PC-3 (cell line): ENCODE data around the gene SLC2A2. TPM values are rescaled to one million over a fixed set of nuclear protein-coding genes. Genes with fewer than 3 reads are reported as not detected.

ENCODE experiments used
- ATAC-seq: fragments of 200-7000 bp; cut with Tn5 transposase; 2 replicates; pipeline ENCODE4 v1.9.1; 2020; ENCODE audit warnings: mild to moderate bottlenecking, moderate library complexity
- BruUV-seq: library from RNA; stranded (reverse); fragments of 400-500 nt; replicated peaks from 2 replicates; lab custom pipeline; 2021; lab: Mats Ljungman, UMichigan
- CTCF ChIA-PET: fragments of 300-600 bp; sonication (Branson Sonifier 250); formaldehyde crosslinking; loops from one replicate; lab custom pipeline; 2022; ENCODE audit warnings: antibody characterized with exemption; lab: Charles Lee
- POLR2A ChIA-PET: fragments of 300-600 bp; sonication (Branson Sonifier 250); formaldehyde crosslinking; loops from one replicate; lab custom pipeline; 2022; ENCODE audit warnings: antibody characterized with exemption; ENCODE audit not compliant: unreplicated experiment; lab: Charles Lee
- DNase-seq: peaks from one replicate; pipeline ENCODE4 v3.0.0-alpha.2; 2015
- H2AFZ ChIP-seq: fragments of 300-600 bp; sonication (generic); 2 replicates; pipeline ENCODE4 v1.6.0; 2016; ENCODE audit warnings: antibody characterized with exemption, low read length
- H3F3A ChIP-seq: fragments of 300-600 bp; sonication (generic); one replicate; pipeline ENCODE4 v1.6.0; 2017; ENCODE audit warnings: antibody characterized with exemption, low read length, control low read depth, mild to moderate bottlenecking; ENCODE audit not compliant: unreplicated experiment
- H3K27ac ChIP-seq: fragments of 300-600 bp; sonication (generic); 2 replicates; pipeline ENCODE4 v1.5.1; 2016; ENCODE audit warnings: mild to moderate bottlenecking, low read length
- H3K27me3 ChIP-seq: fragments of 300-600 bp; sonication (generic); 2 replicates; pipeline ENCODE4 v1.6.1; 2016; ENCODE audit warnings: low read length, mixed read lengths
- H3K36me3 ChIP-seq: fragments of 300-600 bp; sonication (generic); 2 replicates; pipeline ENCODE4 v1.6.1; 2016; ENCODE audit warnings: low read depth, mixed run types, low read length, mixed read lengths
- H3K4me1 ChIP-seq: fragments of 300-600 bp; sonication (generic); 2 replicates; pipeline ENCODE4 v1.5.1; 2016; ENCODE audit warnings: low read length; ENCODE audit not compliant: insufficient read depth
- H3K4me2 ChIP-seq: fragments of 300-600 bp; sonication (generic); 2 replicates; pipeline ENCODE4 v1.6.0; 2016; ENCODE audit warnings: low read length
- H3K4me3 ChIP-seq: fragments of 300-600 bp; sonication (generic); 2 replicates; pipeline ENCODE4 v1.5.1; 2016; ENCODE audit warnings: mild to moderate bottlenecking, low read length, mixed read lengths
- H3K79me2 ChIP-seq: fragments of 300-600 bp; sonication (generic); 2 replicates; pipeline ENCODE4 v1.6.1; 2017; ENCODE audit warnings: low read length, mixed read lengths
- H3K9ac ChIP-seq: fragments of 300-600 bp; sonication (generic); 2 replicates; pipeline ENCODE4 v1.6.0; 2016; ENCODE audit warnings: mild to moderate bottlenecking, low read length
- H3K9me2 ChIP-seq: fragments of 300-600 bp; sonication (generic); replicated peaks from 2 replicates; pipeline ENCODE4 v1.6.1; 2016; ENCODE audit warnings: mixed run types, low read length, mixed read lengths
- H3K9me3 ChIP-seq: fragments of 300-600 bp; sonication (generic); 2 replicates; pipeline ENCODE4 v1.6.1; 2016; ENCODE audit warnings: low read length, mixed read lengths
- H4K20me1 ChIP-seq: fragments of 300-600 bp; sonication (generic); 2 replicates; pipeline ENCODE4 v1.6.1; 2016; ENCODE audit warnings: low read length, mixed read lengths
- CTCF ChIP-seq: fragments of 300-600 bp; sonication (generic); conservative IDR thresholded peaks from 2 replicates; pipeline ENCODE4 v1.5.1; 2017; ENCODE audit warnings: antibody characterized with exemption, low read depth, mild to moderate bottlenecking, low read length
- EZH2 ChIP-seq: fragments of 300-600 bp; sonication (generic); IDR thresholded peaks from one replicate; pipeline ENCODE4 v1.6.1; 2017; ENCODE audit warnings: antibody characterized with exemption, mild to moderate bottlenecking, low read length; ENCODE audit not compliant: unreplicated experiment
- EZH2phosphoT487 ChIP-seq: fragments of 300-600 bp; sonication (generic); IDR thresholded peaks from 2 replicates; pipeline ENCODE4 v1.6.1; 2018; ENCODE audit warnings: mild to moderate bottlenecking, antibody characterized with exemption, low read length, borderline replicate concordance
- intact Hi-C: fragments of 100-400 bp; cut with micrococcal nuclease; formaldehyde crosslinking; loops from 2 replicates; pipeline ENCODE4 v1.9.0; 2023
- total RNA-seq: library from RNA; depleted of rRNA; stranded (reverse); fragments of >200 nt; gene quantifications from 2 replicates; pipeline ENCODE4 v1.2.3, GENCODE V29; 2014

SLC2A2 gene
- total RNA-seq, 1 experiment from 2014 or later = not detected

GRCh38 chr3:170989100-170989648 is 37.3 kb downstream of the SLC2A2 start:
- Histone ChIP-seq H2AFZ (no peak overlapping the region), H3K4me2 (no peak overlapping the region), H3F3A (no peaks in the 10 kb centered on the region), H3K9me2 (no peaks in the 10 kb centered on the region), H3K27ac (no peak overlapping the region), H3K4me3 (no peak overlapping the region), H3K9me3 (no peaks in the 10 kb centered on the region), H3K9ac (no peak overlapping the region), H3K4me1 (no peaks in the 10 kb centered on the region), H3K36me3 (no peaks in the 10 kb centered on the region), H3K79me2 (no peaks in the 10 kb centered on the region), H4K20me1 (no peaks in the 10 kb centered on the region), H3K27me3 (no peaks in the 10 kb centered on the region)
- ATAC-seq (no peak), DNase-seq (no peak)
- TF ChIP-seq EZH2phosphoT487 (no peak), EZH2 (no peak), CTCF (no peak)
- no TSS peak for BruUV-seq
- CTCF ChIA-PET = no interaction called here
- intact Hi-C loops = no loop called here
- POLR2A ChIA-PET = no interaction called here

DNA sequence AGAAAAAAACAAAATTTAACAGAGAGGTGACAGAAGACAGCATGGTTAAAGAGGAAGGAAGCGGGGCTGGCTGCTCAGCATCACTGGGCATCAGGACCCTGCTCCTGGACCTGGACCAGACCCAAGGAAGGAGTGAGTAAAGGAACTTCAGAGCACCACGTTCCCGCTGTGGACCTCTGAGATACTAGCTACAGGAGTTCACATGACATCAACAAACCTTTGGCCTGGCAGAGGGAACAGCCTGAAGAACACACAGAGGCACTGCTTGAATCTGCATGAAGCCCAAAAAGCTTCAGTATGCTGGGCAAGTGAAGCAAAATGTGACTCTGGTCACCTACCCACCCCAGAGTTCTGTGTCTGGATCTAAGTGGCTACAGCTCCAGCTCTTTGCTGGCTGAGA is 38.1 kb downstream of the SLC2A2 start:
- no peak overlapping the region for H3K4me3 ChIP-seq
- DNase-seq (no peak), ATAC-seq (no peak)
- H3K27ac ChIP-seq = no peak overlapping the region
- no peak overlapping the region for H2AFZ ChIP-seq
- H3K9ac ChIP-seq = no peak overlapping the region
- H4K20me1 ChIP-seq = no peaks in the 10 kb centered on the region
- H3K4me1 ChIP-seq = no peaks in the 10 kb centered on the region
- TF ChIP-seq CTCF = no peak
- no peak for TF ChIP-seq EZH2
- no peak for TF ChIP-seq EZH2phosphoT487
- intact Hi-C loops = no loop called here
- no peak overlapping the region for H3K4me2 ChIP-seq
- H3F3A ChIP-seq = no peaks in the 10 kb centered on the region
- POLR2A ChIA-PET = no interaction called here
- no peaks in the 10 kb centered on the region for H3K9me2 ChIP-seq
- H3K36me3 ChIP-seq = no peaks in the 10 kb centered on the region
- no peaks in the 10 kb centered on the region for H3K79me2 ChIP-seq
- H3K9me3 ChIP-seq = no peaks in the 10 kb centered on the region
- CTCF ChIA-PET = no interaction called here
- BruUV-seq = no TSS peak
- H3K27me3 ChIP-seq = no peaks in the 10 kb centered on the region

GRCh38 chr3:170985304-170985703 is 41.2 kb downstream of the SLC2A2 start:
- Histone ChIP-seq H3K4me2 (no peak overlapping the region), H3K27me3 (no peaks in the 10 kb centered on the region), H3F3A (no peaks in the 10 kb centered on the region), H3K9me3 (no peaks in the 10 kb centered on the region), H3K79me2 (no peaks in the 10 kb centered on the region), H3K9me2 (no peaks in the 10 kb centered on the region), H3K9ac (no peak overlapping the region), H3K27ac (no peak overlapping the region), H4K20me1 (no peaks in the 10 kb centered on the region), H3K4me1 (no peaks in the 10 kb centered on the region), H3K36me3 (no peaks in the 10 kb centered on the region), H3K4me3 (no peak overlapping the region), H2AFZ (no peak overlapping the region)
- TF ChIP-seq CTCF (no peak), EZH2 (no peak), EZH2phosphoT487 (no peak)
- no TSS peak for BruUV-seq
- CTCF ChIA-PET = no interaction called here
- POLR2A ChIA-PET = no interaction called here
- intact Hi-C loops = no loop called here
- ATAC-seq (no peak), DNase-seq (no peak)
